ENCODE results near the gene LCA5.

The LCA5 gene

DNA sequence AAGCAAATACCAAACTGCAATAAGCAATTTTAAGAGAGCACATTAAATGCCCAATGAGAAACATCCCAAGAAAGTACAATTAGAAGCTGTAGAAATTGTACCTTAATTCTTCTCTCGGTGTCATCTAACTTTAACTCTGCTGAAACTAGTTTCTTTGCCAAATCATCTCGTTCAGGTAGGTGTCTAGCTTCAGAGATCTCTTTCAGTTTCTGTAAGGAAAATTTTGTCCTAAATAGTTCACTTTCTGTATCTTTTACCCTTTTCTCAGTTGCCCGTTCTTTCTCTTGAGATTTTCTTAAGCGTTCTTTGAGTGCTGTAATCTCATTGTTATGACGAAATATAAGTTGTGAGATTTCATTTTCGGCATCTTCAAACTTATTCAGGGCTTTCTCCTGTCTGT lies 24.1 kb downstream of the LCA5 start:
- POLR2A ChIA-PET = no interaction called here

DNA sequence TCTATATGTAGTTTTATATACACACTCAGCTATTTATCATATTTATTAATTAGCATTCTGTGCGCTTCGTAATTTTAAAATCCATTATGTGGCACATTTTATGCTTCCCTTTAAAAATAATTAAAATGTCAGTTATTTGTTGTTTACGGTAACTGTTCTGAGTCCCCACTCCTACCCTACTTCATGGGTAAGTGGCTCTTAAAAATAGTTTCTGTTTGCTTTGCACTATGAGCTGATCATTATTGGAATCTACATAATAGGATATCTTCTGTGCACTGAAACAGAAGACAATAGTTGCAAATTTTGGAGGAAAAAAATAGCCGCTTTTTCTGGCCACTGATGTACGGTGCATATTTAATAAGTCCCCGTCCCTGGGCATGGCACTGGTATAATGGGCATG lies 25.2 kb downstream of the LCA5 start:
- TF ChIP-seq ZNF23 (tag by site-specific recombination; IDR thresholded peaks at IDR 0.05; ENCODE audit: borderline replicate concordance) (no peak), ZNF146 (tag by site-specific recombination; IDR thresholded peaks at IDR 0.05) (no peak), SCRT2 (tag by site-specific recombination; IDR thresholded peaks at IDR 0.05) (no peak), ZNF175 (tag by site-specific recombination; IDR thresholded peaks at IDR 0.05) (no peak), ZBTB8A (tag by site-specific recombination; IDR thresholded peaks at IDR 0.05) (no peak), GLIS2 (tag by site-specific recombination; IDR thresholded peaks at IDR 0.05) (no peak), ZNF658 (tag by site-specific recombination; IDR thresholded peaks at IDR 0.05) (no peak)
- Histone ChIP-seq H3K4me3 (ENCODE audit: low read depth, low read length) (no peak overlapping the region), H3K36me3 (ENCODE audit: control insufficient read depth in 2 of 2, insufficient read depth in 1 of 2, low read length in 2 of 2) (peaks cover 0 to 16% of the 10 kb centered on the region in 2 experiments; a peak in 1 of 3 replicates), H3K9me3 (ENCODE audit: control insufficient read depth, insufficient read depth, low read depth, low read length) (no peaks in the 10 kb centered on the region), H3K27ac (ENCODE audit: extremely low read depth, low read depth, low read length) (no peak overlapping the region), H3K4me1 (ENCODE audit: control insufficient read depth, insufficient read depth, low read length) (no peaks in the 10 kb centered on the region)
- POLR2A ChIA-PET = no interaction called here
- CTCF ChIA-PET = no interaction called here

More for the DNA sequence above, 24.1 kb downstream of the LCA5 start:
- H3K4me1 ChIP-seq (ENCODE audit: control insufficient read depth, insufficient read depth, low read length) = no peaks in the 10 kb centered on the region
- H3K9me3 ChIP-seq (ENCODE audit: control insufficient read depth, insufficient read depth, low read depth, low read length) = no peaks in the 10 kb centered on the region
- H3K27ac ChIP-seq (ENCODE audit: extremely low read depth, low read depth, low read length) = no peak overlapping the region
- CTCF ChIA-PET = interaction anchor here (1.1 kb wide), 1 partner anchor 32 kb away, joined by 5 read pairs; no protein-coding TSS in a partner anchor
- no peak overlapping the region for H3K4me3 ChIP-seq (ENCODE audit: low read depth, low read length)
- no peak for TF ChIP-seq ZNF776 (tag by site-specific recombination; IDR thresholded peaks at IDR 0.05; ENCODE audit: borderline replicate concordance)
- TF ChIP-seq ZNF571 (tag by site-specific recombination; IDR thresholded peaks at IDR 0.05) = no peak
- TF ChIP-seq OVOL3 (tag by site-specific recombination; IDR thresholded peaks at IDR 0.05) = no peak
- no peak for TF ChIP-seq ZNF221 (tag by site-specific recombination; IDR thresholded peaks at IDR 0.05; ENCODE audit: borderline replicate concordance)
- no peak for TF ChIP-seq KLF1 (tag by site-specific recombination; IDR thresholded peaks at IDR 0.05)
- no peak for TF ChIP-seq ZBTB8A (tag by site-specific recombination; IDR thresholded peaks at IDR 0.05)
- TF ChIP-seq ZNF701 (tag by site-specific recombination; IDR thresholded peaks at IDR 0.05) = no peak
- no peak for TF ChIP-seq ZNF274 (IDR thresholded peaks at IDR 0.05; ENCODE audit: low read length)
- no peak for TF ChIP-seq ZNF274 (tag by site-specific recombination; IDR thresholded peaks at IDR 0.05; ENCODE audit: borderline replicate concordance)
- TF ChIP-seq SETDB1 (IDR thresholded peaks at IDR 0.05; ENCODE audit: insufficient read length, low read length) = no peak
- TF ChIP-seq ZBTB48 (tag by site-specific recombination; IDR thresholded peaks at IDR 0.05) = no peak
- no peak for TF ChIP-seq ZNF624 (tag by site-specific recombination; IDR thresholded peaks at IDR 0.05)
- TF ChIP-seq ZNF335 (tag by site-specific recombination; conservative IDR thresholded peaks at IDR 0.05) = no peak
- TF ChIP-seq HOXA7 (CRISPR knock-in tag; IDR thresholded peaks at IDR 0.05; ENCODE audit: borderline replicate concordance) = no peak
- TF ChIP-seq ZNF623 (tag by site-specific recombination; IDR thresholded peaks at IDR 0.05) = no peak
- no peak for TF ChIP-seq ZBTB20 (tag by site-specific recombination; IDR thresholded peaks at IDR 0.05)
- peaks cover 0 to 11% of the 10 kb centered on the region in 2 experiments; a peak in 1 of 3 replicates for H3K36me3 ChIP-seq (ENCODE audit: control insufficient read depth in 2 of 2, insufficient read depth in 1 of 2, low read length in 2 of 2)

DNA sequence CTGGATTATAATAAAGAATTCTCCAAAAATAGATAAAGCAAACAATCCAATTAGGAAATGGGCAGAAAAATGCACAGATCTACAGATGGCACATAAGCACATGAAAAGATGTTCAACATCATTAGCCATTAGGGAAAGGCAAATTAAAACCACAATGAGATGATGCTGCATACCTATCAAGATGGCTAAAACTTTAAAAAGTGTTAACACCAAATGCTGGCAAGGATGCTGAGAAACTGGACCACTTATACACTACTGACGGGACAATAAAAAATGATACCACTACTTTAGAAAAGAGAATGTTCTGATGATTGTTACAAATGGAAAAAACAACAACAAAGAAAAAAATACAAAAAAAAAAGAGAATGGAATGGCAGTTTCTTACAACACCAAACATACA lies 26.5 kb downstream of the LCA5 start:
- ChIA-PET POLR2A (no interaction called here), CTCF (no interaction called here)
- peaks cover 0 to 16% of the 10 kb centered on the region in 2 experiments; a peak in 1 of 3 replicates for H3K36me3 ChIP-seq (ENCODE audit: control insufficient read depth in 2 of 2, insufficient read depth in 1 of 2, low read length in 2 of 2)
- 0 out of 2 replicates have a peak, but pooled peaks have one; percentile 49 for TF ChIP-seq ZNF133 (tag by site-specific recombination; IDR thresholded peaks at IDR 0.05)
- TF ChIP-seq, protein P1, sequence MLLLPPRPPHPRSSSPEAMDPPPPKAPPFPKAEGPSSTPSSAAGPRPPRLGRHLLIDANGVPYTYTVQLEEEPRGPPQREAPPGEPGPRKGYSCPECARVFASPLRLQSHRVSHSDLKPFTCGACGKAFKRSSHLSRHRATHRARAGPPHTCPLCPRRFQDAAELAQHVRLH (tag by site-specific recombination; IDR thresholded peaks at IDR 0.05) = no peak
- no peaks in the 10 kb centered on the region for H3K9me3 ChIP-seq (ENCODE audit: control insufficient read depth, insufficient read depth, low read depth, low read length)
- H3K4me1 ChIP-seq (ENCODE audit: control insufficient read depth, insufficient read depth, low read length) = no peaks in the 10 kb centered on the region
- no peak overlapping the region for H3K27ac ChIP-seq (ENCODE audit: extremely low read depth, low read depth, low read length)
- no peak overlapping the region for H3K4me3 ChIP-seq (ENCODE audit: low read depth, low read length)

Measured in HEK293 (cell line).